GM18499 (cell line): ENCODE measurements around the gene MYH11.

Experiments
- ATAC-seq: cut with Tn5 transposase; IDR thresholded peaks from one replicate; pipeline ENCODE4 v1.9.1; 2021; ENCODE audit warnings: moderate number of reproducible peaks; ENCODE audit not compliant: insufficient read depth, unreplicated experiment

The MYH11 gene

GRCh38 chr16:15856901-15857698, at the start of gene MYH11:
TSS of gene MYH11 (minus strand) at chr16:15857028. CDS start at chr16:15838252, 18,776 bp downstream.
- ATAC-seq, result no peak

GRCh38 chr16:15906439-15906838, 49.6 kb upstream of the MYH11 start:
- no peak for ATAC-seq

- no peak for ATAC-seq
Measured at GRCh38 chr16:15903960-15904359, 47.1 kb upstream of the MYH11 start.

DNA sequence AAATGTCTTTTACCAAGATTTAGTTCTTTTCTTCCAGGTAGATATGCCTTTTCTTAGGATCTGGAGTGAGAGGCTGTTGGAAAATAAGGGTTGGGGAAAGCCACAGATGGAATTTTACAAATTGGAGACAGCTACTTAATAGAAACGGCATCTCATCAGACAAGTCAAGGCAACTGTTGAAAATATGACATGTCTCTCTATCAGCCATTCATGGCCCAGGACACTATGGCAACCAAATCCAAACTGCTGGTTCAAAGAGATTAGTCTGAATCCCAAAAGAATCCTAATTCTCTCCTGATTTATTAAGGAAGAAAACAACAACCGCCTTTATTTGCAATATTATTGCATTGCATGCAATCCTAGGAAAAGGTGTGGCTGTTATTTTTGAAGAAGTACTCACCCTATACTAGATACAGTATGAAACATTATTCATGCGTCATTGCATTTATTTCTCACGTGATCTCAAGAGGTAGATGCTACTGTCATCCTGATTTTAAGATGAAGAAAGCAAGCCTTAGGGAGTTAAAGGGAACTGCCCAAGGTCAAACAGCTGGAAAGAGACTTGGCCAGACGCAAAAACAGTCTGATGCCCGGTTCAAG, 44.2 kb upstream of the MYH11 start:
- no peak for ATAC-seq

DNA sequence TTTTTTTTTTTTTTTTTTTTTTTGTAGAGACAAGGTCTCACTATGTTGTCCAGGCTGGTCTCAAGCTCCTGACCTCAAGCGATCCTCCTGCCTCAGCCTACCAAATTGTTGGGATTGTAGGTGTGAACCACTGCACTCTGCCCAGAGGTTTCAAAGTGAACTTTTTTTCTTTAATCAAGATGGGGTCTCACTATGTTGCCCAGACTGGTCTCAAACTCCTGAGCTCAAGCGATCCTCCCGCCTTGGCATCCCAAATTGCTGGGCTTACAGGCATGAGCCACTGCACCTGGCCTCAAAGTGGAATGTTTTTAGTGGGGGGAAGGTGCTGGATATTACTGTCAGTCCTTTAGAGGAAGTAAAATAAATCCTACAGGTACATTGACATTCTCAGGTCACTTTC, 43.5 kb upstream of the MYH11 start:
- no peak for ATAC-seq

DNA sequence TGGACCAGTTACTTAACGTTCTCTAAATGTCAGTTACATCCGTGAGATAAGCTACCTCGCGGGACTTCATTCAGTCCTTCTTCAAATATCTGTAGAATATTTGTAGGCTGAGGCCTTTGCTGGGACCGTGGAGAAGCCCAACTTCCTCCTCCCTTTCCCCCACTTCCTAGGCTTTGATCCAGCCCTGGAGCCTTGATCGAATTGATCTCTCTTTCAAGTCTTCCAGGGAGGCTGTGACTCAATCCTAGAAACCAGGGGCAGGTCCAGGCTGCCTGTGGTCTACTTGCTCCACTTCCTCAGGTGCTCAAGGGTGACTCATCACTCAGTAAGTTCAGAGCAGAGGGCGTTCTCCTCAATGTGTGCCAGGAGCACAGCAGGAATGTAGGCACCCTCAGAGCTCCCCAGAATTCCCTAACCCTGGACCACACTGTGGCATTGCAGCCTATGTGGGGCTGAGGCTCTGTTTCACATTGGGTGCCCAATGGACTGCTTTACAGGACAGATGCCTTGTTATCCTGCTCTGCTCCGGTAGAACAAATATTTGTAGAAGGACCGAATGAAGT, 42.8 kb upstream of the MYH11 start:
- ATAC-seq, result no peak

DNA sequence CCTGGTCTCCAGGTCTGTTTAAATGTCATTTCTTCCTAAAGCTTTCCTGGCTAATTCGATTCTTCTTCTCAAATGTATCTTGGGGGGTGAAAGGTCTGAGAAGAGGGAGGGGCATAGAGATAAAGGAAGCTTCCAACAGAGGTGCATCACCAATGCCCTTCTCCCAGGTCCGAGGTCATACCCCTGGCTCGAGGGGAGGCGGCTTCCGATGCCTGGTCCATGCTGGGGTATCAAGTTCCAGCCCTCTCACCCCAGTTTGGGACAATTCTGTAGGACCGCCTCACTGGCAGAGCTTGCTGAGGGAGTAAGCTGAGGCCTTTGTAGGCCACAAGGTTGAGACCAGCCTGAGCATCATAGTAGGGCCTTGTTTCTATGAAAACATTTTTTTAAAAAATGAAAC, 41.8 kb upstream of the MYH11 start:
- no peak for ATAC-seq

- no peak for ATAC-seq
Measured at GRCh38 chr16:15897834-15898254, 41.0 kb upstream of the MYH11 start.

- no peak for ATAC-seq
Measured at GRCh38 chr16:15897121-15897780, 40.4 kb upstream of the MYH11 start.

GRCh38 chr16:15894571-15895374, 37.9 kb upstream of the MYH11 start:
- no peak for ATAC-seq

DNA sequence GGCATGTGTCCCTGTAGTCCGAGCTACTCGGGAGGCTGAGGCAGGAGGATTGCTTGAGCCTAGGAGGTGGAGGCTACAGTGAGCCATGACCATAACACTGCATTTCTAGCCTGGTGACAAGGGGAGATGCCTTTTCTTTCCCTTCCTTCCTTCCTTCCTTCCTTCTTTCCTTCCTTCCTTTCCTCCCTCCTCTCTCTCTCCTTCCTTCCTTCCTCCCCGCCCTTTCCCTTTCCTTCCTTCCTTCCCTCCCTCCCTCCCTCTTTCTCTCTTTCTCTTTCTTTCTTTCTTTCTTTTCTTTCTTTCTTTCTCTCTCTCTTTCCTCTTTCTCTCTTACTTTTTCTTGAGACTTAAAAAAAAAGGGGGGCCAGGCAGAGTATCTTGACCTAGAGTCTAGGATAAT, 34.7 kb upstream of the MYH11 start:
- ATAC-seq, result no peak

GRCh38 chr16:15888072-15888976, 31.5 kb upstream of the MYH11 start, which contains the start of gene CEP20:
TSS of gene CEP20 (minus strand) at chr16:15888603. CDS start at chr16:15888585, 18 bp downstream.
- ATAC-seq, result peak; percentile 95

GRCh38 chr16:15887283-15887682, 30.5 kb upstream of the MYH11 start:
- ATAC-seq, result no peak

- ATAC-seq, result no peak
Measured at GRCh38 chr16:15886078-15886477, 29.2 kb upstream of the MYH11 start.

DNA sequence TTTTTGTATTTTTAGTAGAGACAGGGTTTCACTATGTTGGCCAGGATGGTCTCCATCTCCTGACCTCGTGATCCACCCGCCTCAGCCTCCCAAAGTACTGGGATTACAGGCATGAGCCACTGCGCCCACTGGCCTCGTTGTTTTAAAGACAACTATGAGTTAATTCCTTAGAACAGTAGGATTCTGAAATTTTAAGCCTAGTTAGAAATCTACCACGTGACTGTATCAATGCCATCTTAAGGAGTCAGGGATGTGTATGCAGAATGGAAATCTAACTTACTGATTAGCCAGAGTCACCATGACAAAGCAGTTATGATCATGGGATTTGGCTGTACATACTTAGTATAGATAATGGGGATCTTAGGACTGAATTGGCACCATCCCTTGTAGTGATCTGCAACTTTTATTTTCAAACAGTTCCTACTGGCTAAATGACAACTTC, 28.8 kb upstream of the MYH11 start:
- no peak for ATAC-seq

- no peak for ATAC-seq
Measured at GRCh38 chr16:15882563-15882962, 25.7 kb upstream of the MYH11 start.

DNA sequence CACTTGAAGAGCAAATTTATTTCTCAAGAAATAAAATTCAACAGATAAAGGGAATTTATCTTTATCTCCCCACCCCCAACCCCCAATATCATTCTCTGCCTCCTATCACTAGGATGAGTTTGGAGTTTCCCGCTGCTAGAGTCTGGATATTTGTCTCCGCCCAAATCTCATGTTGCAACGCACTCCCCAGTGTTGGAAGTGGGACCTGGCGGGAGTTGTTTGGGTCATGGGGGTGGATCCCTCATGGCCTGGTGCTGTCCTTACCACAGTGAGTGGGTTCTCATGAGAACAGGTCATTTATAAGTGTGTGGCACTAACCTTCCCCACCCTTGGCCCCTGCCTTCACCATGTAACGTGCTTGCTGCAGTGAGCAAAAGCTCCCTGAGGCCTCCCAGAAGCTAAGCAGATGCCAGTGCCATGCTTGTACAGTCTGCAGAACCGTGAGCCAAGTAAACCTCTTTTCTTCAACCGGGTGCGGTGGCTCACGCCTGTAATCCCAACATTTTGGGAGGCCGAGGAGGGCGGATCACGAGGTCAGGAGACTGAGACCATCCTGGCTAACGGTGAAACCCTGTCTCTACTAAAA, 25.1 kb upstream of the MYH11 start:
- ATAC-seq, result no peak

GRCh38 chr16:15880434-15881308, 23.8 kb upstream of the MYH11 start:
- no peak for ATAC-seq
